GM23338 (cell line): ENCODE results near the gene TMEM185B.

Experiments
- CREB1 ChIP-seq: fragments of 250-450 bp; sonication (Bioruptor Pico); IDR thresholded peaks from 2 replicates; pipeline ENCODE4 v1.5.0; 2020; ENCODE audit warnings: low read depth, mild to moderate bottlenecking, moderate library complexity
- CTCF ChIP-seq, 2 experiments: fragments of 200-600 bp in 1 of 2; sonication (generic) in 1 of 2; conservative IDR thresholded peaks; 2 replicates each; pipeline versions ENCODE4 v1.5.1 to v1.6.1; 2016 to 2017; ENCODE audit warnings: antibody characterized with exemption in 2 of 2, low read depth in 2 of 2, mild to moderate bottlenecking in 2 of 2, moderate library complexity in 1 of 2
- JUNB ChIP-seq: IDR thresholded peaks from one replicate; pipeline ENCODE4 v1.6.1; 2016; ENCODE audit warnings: antibody characterized with exemption; ENCODE audit not compliant: unreplicated experiment
- POLR2AphosphoS5 ChIP-seq: IDR thresholded peaks from 2 replicates; pipeline ENCODE4 v1.6.1; 2016; ENCODE audit warnings: antibody characterized with exemption, low read depth
- REST ChIP-seq: IDR thresholded peaks from one replicate; pipeline ENCODE4 v1.6.1; 2018; ENCODE audit warnings: antibody characterized with exemption; ENCODE audit not compliant: unreplicated experiment
- ZNF331 ChIP-seq: fragments of 250-450 bp; sonication (Bioruptor Pico); IDR thresholded peaks from 2 replicates; pipeline ENCODE4 v1.5.0; 2020; ENCODE audit warnings: low read depth, mild to moderate bottlenecking, moderate library complexity
- TF ChIP-seq, protein P1 (sequence below): fragments of 250-450 bp; sonication (Bioruptor Pico); IDR thresholded peaks from 2 replicates; pipeline ENCODE4 v1.5.0; 2020; ENCODE audit warnings: mild to moderate bottlenecking, moderate library complexity

- TF ChIP-seq CTCF (conservative IDR thresholded peaks at IDR 0.05; ENCODE audit: low read depth in 2 of 2) (no peak), ZNF331 (CRISPR knock-in tag) (no peak), CREB1 (CRISPR knock-in tag) (no peak), JUNB (no peak), REST (no peak), POLR2AphosphoS5 (no peak)
- TF ChIP-seq, protein P1, sequence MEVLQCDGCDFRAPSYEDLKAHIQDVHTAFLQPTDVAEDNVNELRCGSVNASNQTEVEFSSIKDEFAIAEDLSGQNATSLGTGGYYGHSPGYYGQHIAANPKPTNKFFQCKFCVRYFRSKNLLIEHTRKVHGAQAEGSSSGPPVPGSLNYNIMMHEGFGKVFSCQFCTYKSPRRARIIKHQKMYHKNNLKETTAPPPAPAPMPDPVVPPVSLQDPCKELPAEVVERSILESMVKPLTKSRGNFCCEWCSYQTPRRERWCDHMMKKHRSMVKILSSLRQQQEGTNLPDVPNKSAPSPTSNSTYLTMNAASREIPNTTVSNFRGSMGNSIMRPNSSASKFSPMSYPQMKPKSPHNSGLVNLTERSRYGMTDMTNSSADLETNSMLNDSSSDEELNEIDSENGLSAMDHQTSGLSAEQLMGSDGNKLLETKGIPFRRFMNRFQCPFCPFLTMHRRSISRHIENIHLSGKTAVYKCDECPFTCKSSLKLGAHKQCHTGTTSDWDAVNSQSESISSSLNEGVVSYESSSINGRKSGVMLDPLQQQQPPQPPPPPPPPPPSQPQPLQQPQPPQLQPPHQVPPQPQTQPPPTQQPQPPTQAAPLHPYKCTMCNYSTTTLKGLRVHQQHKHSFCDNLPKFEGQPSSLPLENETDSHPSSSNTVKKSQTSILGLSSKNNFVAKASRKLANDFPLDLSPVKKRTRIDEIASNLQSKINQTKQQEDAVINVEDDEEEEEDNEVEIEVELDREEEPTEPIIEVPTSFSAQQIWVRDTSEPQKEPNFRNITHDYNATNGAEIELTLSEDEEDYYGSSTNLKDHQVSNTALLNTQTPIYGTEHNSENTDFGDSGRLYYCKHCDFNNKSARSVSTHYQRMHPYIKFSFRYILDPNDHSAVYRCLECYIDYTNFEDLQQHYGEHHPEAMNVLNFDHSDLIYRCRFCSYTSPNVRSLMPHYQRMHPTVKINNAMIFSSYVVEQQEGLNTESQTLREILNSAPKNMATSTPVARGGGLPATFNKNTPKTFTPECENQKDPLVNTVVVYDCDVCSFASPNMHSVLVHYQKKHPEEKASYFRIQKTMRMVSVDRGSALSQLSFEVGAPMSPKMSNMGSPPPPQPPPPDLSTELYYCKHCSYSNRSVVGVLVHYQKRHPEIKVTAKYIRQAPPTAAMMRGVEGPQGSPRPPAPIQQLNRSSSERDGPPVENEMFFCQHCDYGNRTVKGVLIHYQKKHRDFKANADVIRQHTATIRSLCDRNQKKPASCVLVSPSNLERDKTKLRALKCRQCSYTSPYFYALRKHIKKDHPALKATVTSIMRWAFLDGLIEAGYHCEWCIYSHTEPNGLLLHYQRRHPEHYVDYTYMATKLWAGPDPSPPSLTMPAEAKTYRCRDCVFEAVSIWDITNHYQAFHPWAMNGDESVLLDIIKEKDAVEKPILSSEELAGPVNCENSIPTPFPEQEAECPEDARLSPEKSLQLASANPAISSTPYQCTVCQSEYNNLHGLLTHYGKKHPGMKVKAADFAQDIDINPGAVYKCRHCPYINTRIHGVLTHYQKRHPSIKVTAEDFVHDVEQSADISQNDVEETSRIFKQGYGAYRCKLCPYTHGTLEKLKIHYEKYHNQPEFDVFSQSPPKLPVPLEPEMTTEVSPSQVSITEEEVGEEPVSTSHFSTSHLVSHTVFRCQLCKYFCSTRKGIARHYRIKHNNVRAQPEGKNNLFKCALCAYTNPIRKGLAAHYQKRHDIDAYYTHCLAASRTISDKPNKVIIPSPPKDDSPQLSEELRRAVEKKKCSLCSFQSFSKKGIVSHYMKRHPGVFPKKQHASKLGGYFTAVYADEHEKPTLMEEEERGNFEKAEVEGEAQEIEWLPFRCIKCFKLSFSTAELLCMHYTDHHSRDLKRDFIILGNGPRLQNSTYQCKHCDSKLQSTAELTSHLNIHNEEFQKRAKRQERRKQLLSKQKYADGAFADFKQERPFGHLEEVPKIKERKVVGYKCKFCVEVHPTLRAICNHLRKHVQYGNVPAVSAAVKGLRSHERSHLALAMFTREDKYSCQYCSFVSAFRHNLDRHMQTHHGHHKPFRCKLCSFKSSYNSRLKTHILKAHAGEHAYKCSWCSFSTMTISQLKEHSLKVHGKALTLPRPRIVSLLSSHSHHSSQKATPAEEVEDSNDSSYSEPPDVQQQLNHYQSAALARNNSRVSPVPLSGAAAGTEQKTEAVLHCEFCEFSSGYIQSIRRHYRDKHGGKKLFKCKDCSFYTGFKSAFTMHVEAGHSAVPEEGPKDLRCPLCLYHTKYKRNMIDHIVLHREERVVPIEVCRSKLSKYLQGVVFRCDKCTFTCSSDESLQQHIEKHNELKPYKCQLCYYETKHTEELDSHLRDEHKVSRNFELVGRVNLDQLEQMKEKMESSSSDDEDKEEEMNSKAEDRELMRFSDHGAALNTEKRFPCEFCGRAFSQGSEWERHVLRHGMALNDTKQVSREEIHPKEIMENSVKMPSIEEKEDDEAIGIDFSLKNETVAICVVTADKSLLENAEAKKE (CRISPR knock-in tag), result no peak
These were observed 30.9 kb downstream of the TMEM185B start for GRCh38 chr2:120192280-120192679.
